Islet of Langerhans (tissue), 1 donor: ENCODE data around the gene CLBA1.
A peak's percentile ranks its signal among the peaks of the same experiment; 100 is the strongest.
"Not testable (repeated sequence)": the region's sequence is repeated elsewhere in the genome, so short reads cannot be mapped to it uniquely, and the experiment has no call there.

Experiments
- FAIRE-seq: peaks from one replicate; lab custom pipeline; 2011; peaks lifted over from hg19 to GRCh38; lab: Jason Lieb, UNC

Gene CLBA1

DNA sequence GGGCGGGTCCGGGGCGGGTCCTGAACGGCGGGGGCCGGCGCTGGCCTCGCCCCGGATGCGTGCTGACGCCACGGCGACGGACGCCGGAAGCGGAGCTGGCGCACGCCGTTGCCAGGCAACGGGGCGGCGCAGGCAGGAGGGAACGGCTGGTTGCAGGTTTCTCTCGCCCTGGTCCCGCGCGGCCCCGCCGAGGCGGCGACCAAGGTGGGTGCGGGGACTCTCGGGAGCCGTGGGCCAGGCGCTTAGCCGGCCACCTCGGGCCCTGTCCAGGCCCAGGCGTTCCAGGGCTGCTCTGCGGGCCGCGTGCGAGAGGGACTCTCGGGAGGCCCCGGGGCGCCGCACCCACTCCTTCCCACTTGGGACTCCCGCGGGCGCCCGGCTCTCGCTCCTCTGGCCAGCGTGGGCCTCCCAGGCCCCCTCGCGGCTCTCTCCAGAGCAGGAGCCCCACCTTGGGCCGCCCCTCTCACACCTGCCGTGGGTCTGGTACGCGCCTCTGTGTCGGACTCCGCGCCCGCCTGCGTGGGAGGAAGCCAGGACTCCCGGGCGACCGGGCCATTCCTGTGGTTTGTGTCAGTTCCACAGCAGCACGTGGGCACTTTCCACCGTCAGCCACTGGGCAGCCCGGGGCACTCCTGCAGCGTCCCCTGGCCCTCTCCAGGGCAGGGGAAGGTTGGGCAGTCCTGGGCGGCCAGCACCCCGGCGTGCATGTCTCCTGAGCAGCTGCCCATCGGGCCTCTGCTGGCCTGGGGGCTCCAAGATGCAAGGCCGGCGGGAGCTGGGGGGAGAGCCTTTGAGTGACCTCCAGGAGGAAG, at the start of gene CLBA1:
Gene CLBA1, plus strand, starts transcription at position 114 of the 812 bp plus-strand sequence. Its CDS starts 644 bp downstream, at position 758.
- peak; percentile 9 for FAIRE-seq

DNA sequence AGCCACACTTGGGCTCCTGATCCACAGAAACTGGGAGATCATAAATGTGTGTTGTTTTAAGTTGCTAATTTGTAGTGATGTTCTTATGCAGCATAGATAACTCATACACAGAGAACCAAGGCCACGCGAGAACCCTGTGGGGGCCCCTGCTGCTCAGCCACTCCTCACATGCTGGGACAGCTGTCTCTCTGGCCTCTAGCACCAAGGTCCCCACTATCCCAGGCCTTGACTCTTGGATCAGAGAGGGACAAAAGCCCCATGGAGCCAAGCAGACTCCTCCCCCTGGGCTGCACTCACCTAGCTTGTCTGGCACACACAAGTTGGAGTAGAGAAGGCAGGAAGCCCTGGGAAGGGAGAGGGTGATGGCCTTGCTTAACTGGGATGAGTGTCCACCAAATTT, 49.6 kb upstream of the CLBA1 start:
- no peak for FAIRE-seq

- no peak for FAIRE-seq
These were observed 49.0 kb upstream of the CLBA1 start for GRCh38 chr14:104936361-104937155.

DNA sequence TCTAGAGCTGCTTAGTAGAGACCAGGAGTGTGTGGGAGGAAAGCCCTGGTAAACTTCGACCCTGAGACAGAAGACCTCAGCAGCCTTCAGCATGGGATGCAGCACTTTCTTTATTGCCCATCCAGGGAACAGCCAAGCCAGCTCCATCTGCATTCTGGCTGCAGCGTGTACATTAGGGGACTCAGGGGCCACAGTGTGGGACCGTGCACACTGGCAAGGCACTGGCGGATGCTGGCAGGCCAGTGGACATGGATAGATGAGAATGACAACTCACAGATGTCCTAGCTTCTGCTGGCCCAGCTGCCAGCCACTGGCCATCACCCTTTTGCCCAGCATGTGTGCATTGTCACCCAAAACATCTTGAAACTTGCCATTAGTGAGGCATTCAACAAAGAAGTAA, 48.4 kb upstream of the CLBA1 start:
- no peak for FAIRE-seq

DNA sequence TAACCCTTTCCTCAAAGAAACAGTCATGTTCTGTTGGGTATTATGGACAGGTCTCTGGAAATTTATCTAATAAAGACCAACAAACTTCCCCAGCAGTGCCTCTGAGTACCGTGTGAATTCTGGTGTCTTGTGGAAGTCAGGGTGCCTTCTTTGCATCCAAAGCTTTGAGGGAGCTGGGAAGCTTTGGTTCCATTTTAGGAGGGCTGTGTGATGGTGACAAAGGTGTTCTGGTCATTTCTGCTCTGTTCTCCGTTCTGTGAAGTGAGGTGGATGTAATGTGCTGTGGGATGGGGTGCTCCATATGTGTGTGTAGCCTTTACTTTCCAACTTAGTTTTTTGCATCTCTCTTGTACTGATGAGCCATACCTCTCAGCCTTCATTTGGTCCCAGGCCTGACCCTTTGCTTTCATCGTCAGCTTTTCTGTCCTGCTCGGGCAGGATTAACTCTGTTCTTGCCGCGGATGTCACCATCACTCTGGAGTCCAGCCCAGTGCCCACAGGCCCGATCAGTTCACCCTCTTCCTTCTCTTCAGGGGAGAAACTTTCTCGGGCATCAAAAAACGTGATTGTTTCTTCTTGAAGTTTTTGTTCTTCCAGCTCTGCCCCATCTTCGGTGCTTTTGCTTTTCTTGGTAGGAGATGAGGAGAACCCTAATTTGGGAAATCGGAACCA, 47.8 kb upstream of the CLBA1 start:
- no peak for FAIRE-seq

GRCh38 chr14:104938436-104938835, 47.2 kb upstream of the CLBA1 start:
- FAIRE-seq, result no peak

DNA sequence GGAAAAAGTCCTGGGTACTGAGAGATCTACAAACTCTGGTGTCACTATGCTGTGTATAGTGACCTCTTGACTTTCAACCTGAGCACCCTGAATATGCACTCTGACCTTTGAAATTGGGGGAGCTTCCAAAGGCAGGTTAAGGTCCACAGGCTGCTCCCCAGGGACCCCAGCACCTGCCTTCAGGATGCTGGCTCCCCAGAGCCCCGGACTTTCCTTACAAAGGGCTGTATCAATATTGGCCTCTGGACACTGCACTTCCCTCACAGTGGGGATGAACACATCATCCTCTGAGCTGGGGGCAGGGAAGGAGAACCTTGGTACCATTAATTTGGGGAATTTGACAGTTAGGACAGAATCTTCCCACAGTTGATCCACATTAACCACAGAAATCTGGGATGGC, 46.6 kb upstream of the CLBA1 start:
- no peak for FAIRE-seq

DNA sequence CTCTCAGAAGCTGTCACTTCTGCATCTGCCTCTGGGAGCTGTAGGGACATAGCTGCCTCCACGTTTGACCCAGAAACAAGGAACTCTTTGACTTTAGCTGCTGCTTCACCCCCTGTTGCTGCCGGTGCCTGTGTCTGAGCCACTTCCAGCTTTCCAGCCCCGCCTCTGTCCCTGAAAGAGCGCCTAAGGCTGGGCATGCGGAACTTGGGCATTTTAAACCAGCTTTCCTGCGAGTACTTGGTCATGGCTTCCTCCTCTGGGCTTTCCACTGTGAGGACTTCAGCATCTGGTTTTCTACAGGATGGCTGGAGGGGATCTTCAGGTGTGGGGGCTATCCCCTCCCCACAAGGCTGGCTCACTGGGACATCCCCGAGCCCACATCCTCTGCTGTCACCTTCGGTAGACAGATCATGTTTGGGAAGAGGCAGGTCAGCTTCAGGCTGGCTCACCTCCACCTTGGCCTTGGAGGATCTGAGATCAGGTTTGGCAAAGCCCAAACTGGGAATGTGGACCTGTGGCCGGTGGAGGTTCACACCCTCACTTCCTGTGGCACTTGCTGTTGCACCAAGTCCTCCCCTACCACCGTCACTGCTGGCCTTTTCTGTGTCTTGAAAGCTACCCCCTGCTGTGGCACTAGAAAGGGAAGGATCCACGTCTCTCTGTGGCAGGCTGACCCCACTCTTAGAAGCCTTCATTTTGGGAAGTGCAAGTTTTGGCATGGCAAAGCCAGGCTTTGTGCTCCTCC, 45.8 kb upstream of the CLBA1 start:
- no peak for FAIRE-seq

DNA sequence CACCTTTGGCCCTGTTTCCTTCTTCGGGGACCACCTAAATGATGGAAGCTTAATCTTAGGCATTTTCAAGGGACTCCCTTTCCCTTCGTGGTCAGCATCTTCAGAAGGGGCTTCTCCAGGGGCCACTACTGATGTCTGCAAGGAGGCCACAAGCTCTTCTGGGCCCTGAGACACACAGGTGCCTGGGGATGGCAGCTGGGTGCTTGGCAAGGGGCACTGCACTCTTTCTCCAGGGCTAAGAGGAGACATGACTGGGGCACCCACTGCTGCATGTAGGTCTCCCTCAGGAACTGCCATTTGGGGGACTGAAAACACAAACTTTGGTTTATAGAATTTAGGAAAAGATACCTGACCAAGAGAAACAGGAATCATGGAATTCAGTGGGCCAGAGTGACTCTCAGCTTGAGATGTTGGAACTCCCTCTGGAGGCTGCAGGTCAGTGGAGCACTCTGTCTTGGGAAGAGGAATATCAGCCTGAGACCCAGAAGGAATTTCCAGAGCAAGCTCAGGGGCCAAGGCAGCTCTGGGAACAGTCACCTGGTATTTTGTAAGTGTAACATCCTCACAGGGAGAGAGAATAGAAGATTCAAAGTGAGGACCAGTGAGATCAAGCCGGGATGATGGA, 45.0 kb upstream of the CLBA1 start:
- no peak for FAIRE-seq

DNA sequence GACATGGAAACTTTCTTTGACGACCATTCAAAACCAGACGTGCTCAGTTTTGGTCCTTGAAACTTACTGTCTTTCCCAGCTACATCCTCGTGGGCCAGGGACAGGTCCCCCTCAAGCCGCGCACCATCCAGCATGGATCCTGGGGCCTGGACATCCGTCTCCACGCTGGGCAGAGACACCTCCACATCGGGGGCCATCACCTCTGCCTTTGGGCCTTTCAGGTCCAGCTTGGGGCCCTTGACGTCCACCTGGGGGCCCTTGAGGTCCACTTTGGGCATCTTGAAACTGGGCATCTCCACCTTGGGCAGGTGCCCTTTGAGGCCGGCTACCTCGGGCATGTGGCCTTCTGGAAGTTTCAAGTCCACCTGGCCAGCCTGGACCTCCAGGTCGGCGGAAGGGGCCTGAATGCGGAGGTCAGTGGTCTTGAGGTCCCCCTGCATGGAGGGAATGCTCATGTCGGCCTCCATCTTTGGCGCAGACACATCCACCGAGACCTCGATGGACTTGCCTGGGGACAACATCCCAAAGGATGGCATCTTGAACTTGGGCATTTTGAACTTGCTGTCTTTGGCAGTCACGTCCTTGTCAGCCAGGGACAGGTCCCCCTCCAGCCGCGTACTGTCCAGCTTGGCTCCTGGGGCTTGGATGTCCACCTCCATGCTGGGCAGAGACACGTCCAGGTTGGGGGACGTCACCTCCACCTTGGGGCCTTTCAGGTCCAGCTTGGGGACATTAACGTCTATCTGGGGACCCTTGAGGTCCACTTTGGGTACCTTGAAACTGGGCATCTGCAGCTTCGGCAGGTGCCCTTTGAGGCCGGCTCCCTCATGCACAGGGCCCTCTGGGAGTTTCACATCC, 43.9 kb upstream of the CLBA1 start:
- no peak for FAIRE-seq

- FAIRE-seq, result no peak
These were observed 43.0 kb upstream of the CLBA1 start for GRCh38 chr14:104942586-104942985.

DNA sequence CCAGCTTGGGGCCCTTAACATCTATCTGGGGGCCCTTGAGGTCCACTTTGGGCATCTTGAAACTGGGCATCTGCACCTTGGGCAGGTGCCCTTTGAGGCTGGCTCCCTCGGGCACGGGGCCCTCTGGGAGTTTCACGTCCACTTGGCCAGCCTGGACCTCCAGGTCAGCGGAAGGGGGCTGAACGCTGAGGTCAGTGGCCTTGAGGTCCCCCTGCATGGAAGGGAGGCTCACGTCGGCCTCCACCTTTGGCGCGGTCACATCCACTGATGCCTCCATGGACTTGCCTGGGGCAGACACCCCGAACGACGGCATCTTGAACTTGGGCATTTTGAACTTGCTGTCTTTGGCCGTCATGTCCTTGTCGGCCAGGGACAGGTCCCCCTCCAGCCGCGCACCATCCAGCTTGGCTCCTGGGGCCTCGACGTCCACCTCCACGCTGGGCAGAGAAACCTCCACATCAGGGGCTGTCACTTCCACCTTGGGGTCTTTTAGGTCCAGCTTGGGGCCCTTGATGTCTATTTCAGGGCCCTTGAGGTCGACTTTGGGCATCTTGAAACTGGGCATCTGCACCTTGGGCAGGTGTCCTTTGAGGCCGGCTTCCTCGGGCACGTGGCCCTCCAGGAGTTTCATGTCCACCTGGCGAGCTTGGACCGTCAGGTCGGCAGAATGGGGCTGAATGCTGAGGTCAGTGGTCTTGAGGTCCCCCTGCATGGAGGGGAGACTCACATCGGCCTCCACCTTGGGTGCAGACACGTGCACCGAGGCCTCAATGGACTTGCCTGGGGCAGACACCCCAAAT, 42.2 kb upstream of the CLBA1 start:
- not testable (repeated sequence) for FAIRE-seq

DNA sequence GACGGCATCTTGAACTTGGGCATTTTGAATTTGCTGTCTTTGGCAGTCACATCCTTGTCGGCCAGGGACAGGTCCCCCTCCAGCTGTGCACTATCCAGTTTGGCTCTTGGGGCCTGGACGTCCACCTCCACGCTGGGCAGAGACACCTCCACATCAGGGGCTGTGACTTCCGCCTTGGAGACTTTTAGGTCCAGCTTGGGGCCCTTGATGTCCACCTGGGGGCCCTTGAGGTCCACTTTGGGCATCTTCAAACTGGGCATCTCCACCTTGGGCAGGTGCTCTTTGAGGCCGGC, 41.6 kb upstream of the CLBA1 start:
- FAIRE-seq, result not testable (repeated sequence)

DNA sequence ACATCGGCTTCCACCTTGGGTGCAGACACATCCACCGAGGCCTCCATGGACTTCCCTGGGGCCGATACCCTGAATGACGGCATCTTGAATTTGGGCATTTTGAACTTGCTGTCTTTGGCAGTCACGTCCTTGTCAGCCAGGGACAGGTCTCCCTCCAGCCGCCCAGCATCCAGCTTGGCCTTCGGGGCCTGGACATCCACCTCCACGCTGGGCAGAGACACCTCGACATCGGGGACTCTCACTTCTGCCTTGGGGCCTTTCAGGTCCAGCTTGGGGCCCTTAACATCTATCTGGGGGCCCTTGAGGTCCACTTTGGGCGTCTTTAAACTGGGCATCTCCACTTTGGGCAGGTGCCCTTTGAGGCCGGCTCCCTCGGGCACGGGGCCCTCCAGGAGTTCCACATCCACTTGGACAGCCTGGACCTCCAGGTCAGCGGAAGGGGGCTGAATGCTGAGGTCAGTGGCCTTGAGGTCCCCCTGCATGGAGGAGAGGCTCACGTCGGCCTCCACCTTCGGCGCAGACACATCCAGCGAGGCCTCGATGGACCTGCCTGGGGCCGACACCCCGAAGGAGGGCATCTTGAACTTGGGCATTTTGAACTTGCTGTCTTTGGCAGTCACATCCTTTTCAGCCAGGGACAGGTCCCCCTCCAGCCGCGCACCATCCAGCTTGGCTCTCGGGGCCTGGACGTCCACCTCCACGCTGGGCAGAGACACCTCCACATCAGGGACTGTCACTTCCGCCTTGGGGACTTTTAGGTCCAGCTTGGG, 41.0 kb upstream of the CLBA1 start:
- not testable (repeated sequence) for FAIRE-seq

GRCh38 chr14:104945266-104945665, 40.3 kb upstream of the CLBA1 start:
- FAIRE-seq, result not testable (repeated sequence)

DNA sequence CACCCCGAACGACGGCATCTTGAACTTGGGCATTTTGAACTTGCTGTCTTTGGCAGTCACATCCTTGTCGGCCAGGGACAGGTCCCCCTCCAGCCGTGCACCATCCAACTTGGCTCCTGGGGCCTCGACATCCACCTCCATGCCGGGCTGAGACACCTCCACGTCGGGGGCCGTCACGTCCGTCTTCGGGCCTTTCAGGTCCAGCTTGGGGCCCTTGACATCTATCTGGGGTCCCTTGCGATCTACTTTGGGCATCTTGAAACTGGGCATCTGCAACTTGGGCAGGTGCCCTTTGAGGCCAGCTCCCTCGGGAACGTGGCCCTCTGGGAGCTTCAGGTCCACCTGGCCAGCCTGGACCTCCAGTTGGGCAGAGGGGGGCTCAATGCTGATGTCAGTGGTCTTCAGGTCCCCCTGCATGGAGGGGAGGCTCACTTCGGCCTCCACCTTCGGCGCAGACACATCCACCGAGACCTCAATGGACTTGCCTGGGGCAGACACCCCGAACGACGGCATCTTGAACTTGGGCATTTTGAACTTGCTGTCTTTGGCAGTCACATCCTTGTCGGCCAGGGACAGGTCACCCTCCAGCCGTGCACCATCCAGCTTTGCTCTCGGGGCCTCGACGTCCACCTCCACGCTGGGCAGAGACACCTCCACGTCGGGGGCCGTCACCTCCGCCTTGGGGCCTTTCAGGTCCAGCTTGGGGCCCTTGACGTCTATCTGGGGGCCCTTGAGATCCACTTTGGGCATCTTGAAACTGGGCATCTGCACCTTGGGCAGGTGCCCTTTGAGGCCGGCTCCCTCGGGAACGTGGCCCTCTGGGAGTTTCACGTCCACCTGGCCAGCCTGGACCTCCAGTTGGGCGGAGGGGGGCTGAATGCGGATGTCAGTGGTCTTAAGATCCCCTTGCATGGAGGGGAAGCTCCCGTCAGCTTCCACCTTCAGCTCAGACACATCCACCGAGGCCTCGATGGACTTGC, 39.3 kb upstream of the CLBA1 start:
- not testable (repeated sequence) for FAIRE-seq

GRCh38 chr14:104947201-104947600, 38.4 kb upstream of the CLBA1 start:
- not testable (repeated sequence) for FAIRE-seq
